Smooth muscle cell (in vitro differentiated cells): ENCODE data around the gene PLEK. TPM values are rescaled to one million over a fixed set of nuclear protein-coding genes. Genes with fewer than 3 reads are reported as not detected.

Source experiments
- DNase-seq: peaks from one replicate; lab custom pipeline; 2025; ENCODE audit not compliant: unreplicated experiment; lab: John Stamatoyannopoulos, UW
- H2AFZ ChIP-seq: fragments of 200-600 bp; sonication (generic); 2 replicates; pipeline ENCODE4 v1.6.0; 2016; ENCODE audit warnings: antibody characterized with exemption, low read depth, mild to moderate bottlenecking
- H3F3A ChIP-seq: fragments of 200-600 bp; sonication (generic); 2 replicates; pipeline ENCODE4 v1.6.0; 2017; ENCODE audit warnings: antibody characterized with exemption, low read depth
- H3K27ac ChIP-seq: fragments of 200-600 bp; sonication (generic); 2 replicates; pipeline ENCODE4 v1.5.1; 2016; ENCODE audit warnings: low read depth, mild to moderate bottlenecking
- H3K27me3 ChIP-seq: fragments of 200-600 bp; sonication (generic); 2 replicates; pipeline ENCODE4 v1.6.1; 2016; ENCODE audit warnings: low read depth, mild to moderate bottlenecking
- H3K36me3 ChIP-seq: fragments of 200-600 bp; sonication (generic); 2 replicates; pipeline ENCODE4 v1.5.1; 2016; ENCODE audit warnings: low read depth
- H3K4me1 ChIP-seq: fragments of 200-600 bp; sonication (generic); 2 replicates; pipeline ENCODE4 v1.5.1; 2016; ENCODE audit warnings: low read depth
- H3K4me2 ChIP-seq: fragments of 200-600 bp; sonication (generic); 2 replicates; pipeline ENCODE4 v1.6.0; 2016; ENCODE audit warnings: mild to moderate bottlenecking
- H3K4me3 ChIP-seq: fragments of 200-600 bp; sonication (generic); 2 replicates; pipeline ENCODE4 v1.5.1; 2016; ENCODE audit warnings: mild to moderate bottlenecking
- H3K79me2 ChIP-seq: fragments of 200-600 bp; sonication (generic); 2 replicates; pipeline ENCODE4 v1.6.0; 2016; ENCODE audit warnings: low read depth, mild to moderate bottlenecking
- H3K9ac ChIP-seq: fragments of 200-600 bp; sonication (generic); 2 replicates; pipeline ENCODE4 v1.6.0; 2016; ENCODE audit warnings: low read depth
- H3K9me3 ChIP-seq: fragments of 200-600 bp; sonication (generic); replicated peaks from 2 replicates; pipeline ENCODE4 v1.5.1; 2016; ENCODE audit warnings: low read depth
- H4K20me1 ChIP-seq: fragments of 200-600 bp; sonication (generic); 2 replicates; pipeline ENCODE4 v1.6.0; 2016; ENCODE audit warnings: low read depth
- WGBS: methylation state at CpG from one replicate; pipeline ENCODE4 v1.1.7; 2016; ENCODE audit warnings: low lambda C conversion rate; 5-methylcytosine and 5-hydroxymethylcytosine counted together
- polyA plus RNA-seq: library from polyadenylated mRNA; unstranded; fragments of >200 nt; fragmentation: Nextera tagmentation; extraction: Ambion mirVana; gene quantifications from 2 replicates; pipeline ENCODE4 v1.2.1, GENCODE V29; 2016
- total RNA-seq: library from RNA; depleted of rRNA; stranded (reverse); fragments of >200 nt; gene quantifications from 2 replicates; pipeline ENCODE4 v1.2.3, GENCODE V29; 2014
- TF ChIP-seq, protein P1 (sequence below): fragments of 200-600 bp; sonication (generic); IDR thresholded peaks from 2 replicates; pipeline ENCODE4 v1.5.1; 2017; ENCODE audit warnings: borderline replicate concordance, mild to moderate bottlenecking, antibody characterized with exemption; ENCODE audit not compliant: insufficient read depth, poor library complexity, severe bottlenecking

The PLEK gene
- total and polyA plus RNA-seq, 2 experiments from 2014 or later: not detected

DNA sequence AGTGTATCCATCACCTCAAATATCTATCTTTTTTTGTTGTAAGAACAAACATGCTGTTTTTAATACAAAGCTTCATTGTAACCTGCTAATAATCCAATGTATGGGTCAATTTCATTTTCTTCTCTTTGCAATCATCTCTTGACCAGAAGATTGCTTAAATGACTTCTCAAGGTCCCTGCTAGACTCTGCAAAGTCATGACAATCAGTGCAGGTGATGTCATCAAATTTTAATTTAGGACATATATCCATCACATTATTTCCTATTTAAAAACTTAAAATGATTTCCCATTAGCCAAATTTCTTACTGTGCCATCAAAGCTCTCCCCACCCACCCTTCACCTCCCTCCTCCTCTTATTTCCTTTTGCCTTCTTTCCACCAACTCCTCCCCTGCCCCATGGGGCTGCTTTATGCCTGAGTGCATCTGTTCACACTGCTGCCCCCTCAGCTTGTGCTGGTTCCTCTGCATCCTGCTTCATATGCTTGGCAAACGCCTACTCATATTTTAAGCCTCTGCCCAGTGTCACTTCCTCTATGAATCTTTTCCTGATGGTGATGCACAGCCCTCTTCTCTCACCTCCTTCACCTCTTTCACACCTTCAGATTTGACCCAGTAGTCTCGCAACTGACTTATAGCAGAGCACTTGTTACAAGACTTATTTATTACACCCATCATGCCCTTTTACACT is 20.3 kb downstream of the PLEK start:
- WGBS: 67% methylated on average over 2 of the region's 2 CpGs
- Histone ChIP-seq H3K4me3 (no peak overlapping the region), H2AFZ (no peak overlapping the region), H3K27me3 (peaks cover 27% of the 10 kb centered on the region), H3K36me3 (no peaks in the 10 kb centered on the region), H3K4me1 (peaks cover 3% of the 10 kb centered on the region), H3K9me3 (no peaks in the 10 kb centered on the region), H3K27ac (no peak overlapping the region), H4K20me1 (no peaks in the 10 kb centered on the region), H3F3A (no peaks in the 10 kb centered on the region), H3K4me2 (no peak overlapping the region), H3K9ac (no peak overlapping the region), H3K79me2 (no peaks in the 10 kb centered on the region)
- TF ChIP-seq, protein P1, sequence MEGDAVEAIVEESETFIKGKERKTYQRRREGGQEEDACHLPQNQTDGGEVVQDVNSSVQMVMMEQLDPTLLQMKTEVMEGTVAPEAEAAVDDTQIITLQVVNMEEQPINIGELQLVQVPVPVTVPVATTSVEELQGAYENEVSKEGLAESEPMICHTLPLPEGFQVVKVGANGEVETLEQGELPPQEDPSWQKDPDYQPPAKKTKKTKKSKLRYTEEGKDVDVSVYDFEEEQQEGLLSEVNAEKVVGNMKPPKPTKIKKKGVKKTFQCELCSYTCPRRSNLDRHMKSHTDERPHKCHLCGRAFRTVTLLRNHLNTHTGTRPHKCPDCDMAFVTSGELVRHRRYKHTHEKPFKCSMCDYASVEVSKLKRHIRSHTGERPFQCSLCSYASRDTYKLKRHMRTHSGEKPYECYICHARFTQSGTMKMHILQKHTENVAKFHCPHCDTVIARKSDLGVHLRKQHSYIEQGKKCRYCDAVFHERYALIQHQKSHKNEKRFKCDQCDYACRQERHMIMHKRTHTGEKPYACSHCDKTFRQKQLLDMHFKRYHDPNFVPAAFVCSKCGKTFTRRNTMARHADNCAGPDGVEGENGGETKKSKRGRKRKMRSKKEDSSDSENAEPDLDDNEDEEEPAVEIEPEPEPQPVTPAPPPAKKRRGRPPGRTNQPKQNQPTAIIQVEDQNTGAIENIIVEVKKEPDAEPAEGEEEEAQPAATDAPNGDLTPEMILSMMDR: no peak
- no peak for DNase-seq

- Histone ChIP-seq H3F3A (no peaks in the 10 kb centered on the region), H3K9me3 (no peaks in the 10 kb centered on the region), H2AFZ (no peak overlapping the region), H3K36me3 (no peaks in the 10 kb centered on the region), H3K79me2 (no peaks in the 10 kb centered on the region), H3K27me3 (peaks cover 27% of the 10 kb centered on the region), H3K9ac (no peak overlapping the region), H3K4me2 (no peak overlapping the region), H3K4me1 (peaks cover 8% of the 10 kb centered on the region), H4K20me1 (no peaks in the 10 kb centered on the region), H3K4me3 (no peak overlapping the region), H3K27ac (no peak overlapping the region)
- no peak for DNase-seq
- TF ChIP-seq, protein P1: no peak
- 84% methylated on average over 1 of the region's 1 CpG for WGBS
Measured at GRCh38 chr2:68385907-68386287, 20.8 kb downstream of the PLEK start.

GRCh38 chr2:68386365-68386764 is 21.3 kb downstream of the PLEK start:
- no peak for DNase-seq
- no peaks in the 10 kb centered on the region for H3K79me2 ChIP-seq
- WGBS: 70% methylated on average over 5 of the region's 5 CpGs

More at GRCh38 chr2:68386365-68386764, 21.3 kb downstream of the PLEK start:
- Histone ChIP-seq H2AFZ (no peak overlapping the region), H3K36me3 (no peaks in the 10 kb centered on the region), H3K4me2 (no peak overlapping the region), H3K27ac (no peak overlapping the region), H3K9me3 (no peaks in the 10 kb centered on the region), H3K4me1 (peaks cover 9% of the 10 kb centered on the region), H4K20me1 (no peaks in the 10 kb centered on the region), H3F3A (no peaks in the 10 kb centered on the region), H3K27me3 (peaks cover 27% of the 10 kb centered on the region), H3K4me3 (no peak overlapping the region), H3K9ac (no peak overlapping the region)
- TF ChIP-seq, protein P1: no peak
